SK-N-SH (cell line): ENCODE measurements around the gene C19orf73. TPM values are rescaled to one million over a fixed set of nuclear protein-coding genes. Genes with fewer than 3 reads are reported as not detected.
A peak's percentile ranks its signal among the peaks of the same experiment; 100 is the strongest.

Source experiments
- CTCF ChIA-PET: fragments of 300-600, 350-600 bp; formaldehyde crosslinking; extraction: SDS; loops from one replicate; lab custom pipeline; 2021; lab: Yijun Ruan, JAX
- POLR2A ChIA-PET: fragments of 350-600 bp; sonication (Branson Sonifier 250); formaldehyde crosslinking; extraction: SDS; loops from one replicate; lab custom pipeline; 2020; ENCODE audit warnings: antibody characterized with exemption, inconsistent platforms; lab: Yijun Ruan, JAX
- DNase-seq: peaks from one replicate; pipeline ENCODE4 v3.0.0; 2012
- H2AFZ ChIP-seq: fragments of 200-600 bp; sonication (generic); 2 replicates; pipeline ENCODE4 v1.8.1; 2016; ENCODE audit warnings: antibody characterized with exemption, mild to moderate bottlenecking, low read depth
- H3F3A ChIP-seq: fragments of 200-600 bp; sonication (generic); replicated peaks from 2 replicates; pipeline ENCODE3; 2016; ENCODE audit warnings: antibody characterized with exemption, mild to moderate bottlenecking; ENCODE audit not compliant: insufficient read depth
- H3K27ac ChIP-seq, 2 experiments: fragments of 200-500 bp in 1 of 2; fragments of 200-600 bp in 1 of 2; sonication (Bioruptor generic) in 1 of 2; sonication (generic), shearing (Covaris generic) in 1 of 2; 2 replicates each; pipeline versions ENCODE4 v1.5.1 to v1.6.1; 2014 to 2016; ENCODE audit warnings: low read depth in 2 of 2, inconsistent platforms in 1 of 2, low read length in 1 of 2, mild to moderate bottlenecking in 1 of 2, mixed read lengths in 1 of 2
- H3K27me3 ChIP-seq: fragments of 200-600 bp; sonication (generic), shearing (Covaris generic); 2 replicates; pipeline ENCODE4 v1.6.1; 2016; ENCODE audit warnings: mixed run types; ENCODE audit not compliant: insufficient read depth
- H3K36me3 ChIP-seq, 2 experiments: fragments of 200-500 bp in 1 of 2; fragments of 200-600 bp in 1 of 2; sonication (Bioruptor generic) in 1 of 2; sonication (generic) in 1 of 2; replicated peaks in 1 of 2; 2 replicates each; pipeline versions ENCODE3 to v1.5.1; 2014 to 2016; ENCODE audit warnings: low read length in 1 of 2, mild to moderate bottlenecking in 1 of 2; ENCODE audit not compliant: insufficient read depth in 2 of 2, control insufficient read depth in 1 of 2
- H3K4me1 ChIP-seq, 2 experiments: fragments of 200-500 bp in 1 of 2; fragments of 200-600 bp in 1 of 2; sonication (Bioruptor generic) in 1 of 2; sonication (generic), shearing (Covaris generic) in 1 of 2; 2 replicates each; pipeline versions ENCODE4 v1.5.1 to v1.6.1; 2014 to 2016; ENCODE audit warnings: low read depth in 1 of 2, low read length in 1 of 2, mixed run types in 1 of 2; ENCODE audit not compliant: insufficient read depth in 2 of 2, control insufficient read depth in 1 of 2
- H3K4me2 ChIP-seq: fragments of 200-600 bp; sonication (generic), shearing (Covaris generic); 2 replicates; pipeline ENCODE4 v1.6.1; 2017; ENCODE audit warnings: mixed run types
- H3K4me3 ChIP-seq, 2 experiments: fragments of 200-500 bp in 1 of 2; fragments of 200-600 bp in 1 of 2; sonication (Bioruptor generic) in 1 of 2; sonication (generic), shearing (Covaris generic) in 1 of 2; 2 replicates each; pipeline versions ENCODE4 v1.5.1 to v1.8.1; 2014 to 2016; ENCODE audit warnings: low read depth in 2 of 2, inconsistent platforms in 1 of 2, low read length in 1 of 2, mild to moderate bottlenecking in 1 of 2, mixed read lengths in 1 of 2, moderate library complexity in 1 of 2
- H3K79me2 ChIP-seq: fragments of 200-600 bp; sonication (generic); 2 replicates; pipeline ENCODE4 v1.8.1; 2017; ENCODE audit warnings: mild to moderate bottlenecking; ENCODE audit not compliant: insufficient read depth
- H3K9ac ChIP-seq: fragments of 200-600 bp; sonication (generic); 2 replicates; pipeline ENCODE4 v1.6.1; 2017; ENCODE audit warnings: mixed run types
- H3K9me2 ChIP-seq: fragments of 200-600 bp; sonication (generic); 2 replicates; pipeline ENCODE4 v1.6.1; 2017; ENCODE audit warnings: mixed run types
- H3K9me3 ChIP-seq: fragments of 200-600 bp; sonication (generic); 2 replicates; pipeline ENCODE4 v1.6.1; 2017; ENCODE audit warnings: mixed run types, mild to moderate bottlenecking, moderate library complexity
- H4K20me1 ChIP-seq: fragments of 200-600 bp; sonication (generic); 2 replicates; pipeline ENCODE4 v1.6.1; 2017; ENCODE audit warnings: mild to moderate bottlenecking, mixed run types; ENCODE audit not compliant: insufficient read depth
- ELF1 ChIP-seq: IDR thresholded peaks from 2 replicates; pipeline ENCODE4 v1.4.0; 2012
- FOXJ3 ChIP-seq: sonication (generic); formaldehyde crosslinking; IDR thresholded peaks from 2 replicates; pipeline ENCODE4 v1.5.1; 2020; ENCODE audit warnings: mild to moderate bottlenecking, missing genetic modification reagents
- FOXM1 ChIP-seq: IDR thresholded peaks from 2 replicates; pipeline ENCODE4 v1.4.0; 2012; ENCODE audit warnings: low read depth, mild to moderate bottlenecking
- JUND ChIP-seq: IDR thresholded peaks from 2 replicates; pipeline ENCODE4 v1.4.0; 2012
- NFIC ChIP-seq: IDR thresholded peaks from 2 replicates; pipeline ENCODE4 v1.4.0; 2012; ENCODE audit warnings: borderline replicate concordance
- NRF1 ChIP-seq: IDR thresholded peaks from 2 replicates; pipeline ENCODE4 v1.6.1; 2012; ENCODE audit warnings: low read depth, mild to moderate bottlenecking, low read length
- RAD21 ChIP-seq: IDR thresholded peaks from 2 replicates; pipeline ENCODE4 v1.6.1; 2012; ENCODE audit warnings: mild to moderate bottlenecking, low read length
- RCOR1 ChIP-seq: fragments of 150-350 bp; IDR thresholded peaks from 2 replicates; pipeline ENCODE4 v1.6.1; 2017; ENCODE audit warnings: antibody characterized with exemption, low read length
- RFX5 ChIP-seq: IDR thresholded peaks from 2 replicates; pipeline ENCODE4 v1.6.1; 2012; ENCODE audit warnings: mild to moderate bottlenecking, improper control_type of control experiment, low read length
- SMC3 ChIP-seq: IDR thresholded peaks from 2 replicates; pipeline ENCODE4 v1.6.1; 2012; ENCODE audit warnings: low read depth, low read length, improper control_type of control experiment
- TAF1 ChIP-seq: IDR thresholded peaks from 2 replicates; pipeline ENCODE4 v1.6.1; 2012; ENCODE audit warnings: low read depth, mild to moderate bottlenecking, low read length, moderate library complexity, borderline replicate concordance
- TCF12 ChIP-seq: IDR thresholded peaks from 2 replicates; pipeline ENCODE4 v1.4.0; 2012
- USF1 ChIP-seq: IDR thresholded peaks from 2 replicates; pipeline ENCODE4 v1.4.0; 2012; ENCODE audit warnings: low read depth, borderline replicate concordance
- YY1 ChIP-seq: IDR thresholded peaks from 2 replicates; pipeline ENCODE4 v1.4.0; 2012; ENCODE audit warnings: low read depth, mild to moderate bottlenecking
- WGBS: methylation state at CpG from one replicate; pipeline ENCODE4 v1.1.6; 2017; ENCODE audit warnings: low lambda C conversion rate; 5-methylcytosine and 5-hydroxymethylcytosine counted together
- polyA plus RNA-seq, 3 experiments: library from polyadenylated mRNA; depleted of rRNA; stranded (reverse); fragments of >200 nt; gene quantifications; 2 replicates each; pipeline ENCODE4 v1.2.3, GENCODE V29; 2012
- TF ChIP-seq, protein P1 (sequence below): IDR thresholded peaks from 2 replicates; pipeline ENCODE4 v1.4.0; 2012; ENCODE audit warnings: low read depth
- TF ChIP-seq, protein P2 (sequence below): fragments of 150-350 bp; IDR thresholded peaks from 2 replicates; pipeline ENCODE4 v1.6.1; 2017; ENCODE audit warnings: antibody characterized with exemption, low read length, low read depth, borderline replicate concordance
- TF ChIP-seq, protein P3 (sequence below): fragments of 200-600 bp; sonication (generic); IDR thresholded peaks from 2 replicates; pipeline ENCODE4 v1.6.1; 2017; ENCODE audit warnings: antibody characterized with exemption, mild to moderate bottlenecking, moderate library complexity

Gene C19orf73
- polyA plus RNA-seq, 1 of the 3 experiments (the other 2 are of a cell fraction), result 3.0 TPM

DNA sequence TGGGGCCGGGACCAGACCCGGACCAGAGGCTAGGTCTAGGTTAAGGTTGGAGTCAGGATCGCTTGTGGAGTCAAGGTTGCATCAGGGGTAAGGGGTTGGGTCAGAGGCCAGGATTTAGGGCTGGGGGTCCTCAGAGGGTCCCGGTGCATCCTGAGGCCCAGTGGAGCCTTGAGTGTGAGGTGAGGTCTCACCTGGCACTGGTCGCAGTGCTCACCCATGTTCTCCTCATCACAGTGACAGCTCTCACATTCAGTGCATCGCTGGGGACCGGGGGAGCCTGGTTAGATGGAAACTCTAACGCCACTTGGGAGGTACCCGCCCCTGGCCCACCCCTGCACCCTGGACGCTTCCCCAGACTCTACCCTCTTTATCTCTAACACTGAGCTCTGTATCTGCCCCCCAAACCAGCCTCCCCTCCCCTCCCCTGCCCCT lies 33.2 kb upstream of the C19orf73 start:
- H3K4me1 ChIP-seq, result peaks cover 0 to 17% of the 10 kb centered on the region in 2 experiments; a peak in 1 of 4 replicates
- WGBS, result 42% methylated on average over 5 of the region's 10 CpGs
- H3K79me2 ChIP-seq, result no peaks in the 10 kb centered on the region
- POLR2A ChIA-PET, result no interaction called here
- no peaks in the 10 kb centered on the region for H4K20me1 ChIP-seq
- TF ChIP-seq NRF1 (no peak), RAD21 (no peak)
- no peaks in the 10 kb centered on the region for H3K9me3 ChIP-seq
- no peaks in the 10 kb centered on the region for H3K27me3 ChIP-seq
- no peak overlapping the region for H3K4me2 ChIP-seq
- CTCF ChIA-PET, result interaction anchor here (0.8 to 11.1 kb wide), 3 partner anchors 45 to 54 kb away, joined by 3 to 87 read pairs (median 6); no protein-coding TSS in a partner anchor
- no peak overlapping the region for H2AFZ ChIP-seq
- no peak overlapping the region for H3K27ac ChIP-seq
- H3K9me2 ChIP-seq, result no peaks in the 10 kb centered on the region
- no peak overlapping the region for H3K9ac ChIP-seq
- H3K4me3 ChIP-seq, result no peak overlapping the region
- peaks cover 12% of the 10 kb centered on the region for H3F3A ChIP-seq
- DNase-seq, result no peak
- no peaks in the 10 kb centered on the region for H3K36me3 ChIP-seq

GRCh38 chr19:49151267-49152118 lies 32.5 kb upstream of the C19orf73 start:
- ChIA-PET POLR2A (interaction anchor here (1.0 to 1.3 kb wide), 3 partner anchors 23 to 57 kb away, joined by 3 read pairs; partner anchors contain the start of gene LIN7B), CTCF (interaction anchor here (0.9 to 11.1 kb wide), 6 partner anchors 16 to 181 kb away, joined by 3 to 87 read pairs (median 4); partner anchors contain the start of gene LIN7B)
- DNase-seq, result peak; percentile 79
- 22% methylated on average over 41 of the region's 45 CpGs for WGBS
- Histone ChIP-seq H3K4me3 (peak overlapping the region in 1 of 2 experiments; percentile 91; a peak in 2 of 4 replicates), H3K9me2 (no peaks in the 10 kb centered on the region), H4K20me1 (no peaks in the 10 kb centered on the region), H3K79me2 (no peaks in the 10 kb centered on the region), H3K4me1 (peaks cover 0 to 15% of the 10 kb centered on the region in 2 experiments; a peak in 1 of 4 replicates), H3K9me3 (no peaks in the 10 kb centered on the region), H2AFZ (peak overlapping the region; percentile 29; the same call in 1 of the 2 replicates), H3K27me3 (no peaks in the 10 kb centered on the region), H3K4me2 (peak overlapping the region; percentile 100), H3K36me3 (no peaks in the 10 kb centered on the region), H3K27ac (no peak overlapping the region; a peak in 1 of 4 replicates), H3F3A (peaks cover 18% of the 10 kb centered on the region), H3K9ac (no peak overlapping the region; the same call in 1 of the 2 replicates)
- TF ChIP-seq RCOR1, result 0 out of 2 replicates have a peak, but pooled peaks have one; percentile 27
- TF ChIP-seq RFX5, result no peak
- peak; percentile 53; the same call in 1 of the 2 replicates for TF ChIP-seq USF1
- TF ChIP-seq, protein P1, sequence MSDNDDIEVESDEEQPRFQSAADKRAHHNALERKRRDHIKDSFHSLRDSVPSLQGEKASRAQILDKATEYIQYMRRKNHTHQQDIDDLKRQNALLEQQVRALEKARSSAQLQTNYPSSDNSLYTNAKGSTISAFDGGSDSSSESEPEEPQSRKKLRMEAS, result peak; percentile 87
- TF ChIP-seq ELF1, result no peak
- no peak for TF ChIP-seq TCF12

GRCh38 chr19:49150944-49151243 lies 32.0 kb upstream of the C19orf73 start:
- H3K9me2 ChIP-seq, result no peaks in the 10 kb centered on the region
- H3K27me3 ChIP-seq, result no peaks in the 10 kb centered on the region
- H3K27ac ChIP-seq, result peak overlapping the region; percentile 68 to 87; a peak in 2 of 4 replicates
- no peaks in the 10 kb centered on the region for H3K79me2 ChIP-seq
- no peak for DNase-seq
- peaks cover 19% of the 10 kb centered on the region for H3F3A ChIP-seq
- H3K4me3 ChIP-seq, result peak overlapping the region; percentile 91 to 96
- no peaks in the 10 kb centered on the region for H4K20me1 ChIP-seq
- H3K4me1 ChIP-seq, result peaks cover 0 to 21% of the 10 kb centered on the region in 2 experiments; a peak in 1 of 4 replicates
- H3K36me3 ChIP-seq, result no peaks in the 10 kb centered on the region
- ChIA-PET CTCF (interaction anchor here (0.9 to 11.1 kb wide), 7 partner anchors 15 to 180 kb away, joined by 3 to 87 read pairs (median 3); partner anchors contain the start of gene LIN7B), POLR2A (interaction anchor here (1.0 to 1.3 kb wide), 5 partner anchors 23 to 57 kb away, joined by 3 to 4 read pairs (median 3); partner anchors contain the start of gene LIN7B)
- H2AFZ ChIP-seq, result peak overlapping the region; percentile 78
- H3K9ac ChIP-seq, result peak overlapping the region; percentile 83
- no peak for TF ChIP-seq TAF1
- TF ChIP-seq SMC3, result no peak
- TF ChIP-seq ELF1, result no peak
- TF ChIP-seq JUND, result no peak
- TF ChIP-seq FOXJ3 (CRISPR knock-in tag), result no peak
- TF ChIP-seq, protein P2, sequence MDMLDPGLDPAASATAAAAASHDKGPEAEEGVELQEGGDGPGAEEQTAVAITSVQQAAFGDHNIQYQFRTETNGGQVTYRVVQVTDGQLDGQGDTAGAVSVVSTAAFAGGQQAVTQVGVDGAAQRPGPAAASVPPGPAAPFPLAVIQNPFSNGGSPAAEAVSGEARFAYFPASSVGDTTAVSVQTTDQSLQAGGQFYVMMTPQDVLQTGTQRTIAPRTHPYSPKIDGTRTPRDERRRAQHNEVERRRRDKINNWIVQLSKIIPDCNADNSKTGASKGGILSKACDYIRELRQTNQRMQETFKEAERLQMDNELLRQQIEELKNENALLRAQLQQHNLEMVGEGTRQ, result no peak
- no peak for TF ChIP-seq NFIC
- no peak for TF ChIP-seq YY1
- TF ChIP-seq FOXM1, result no peak
- TF ChIP-seq, protein P3, sequence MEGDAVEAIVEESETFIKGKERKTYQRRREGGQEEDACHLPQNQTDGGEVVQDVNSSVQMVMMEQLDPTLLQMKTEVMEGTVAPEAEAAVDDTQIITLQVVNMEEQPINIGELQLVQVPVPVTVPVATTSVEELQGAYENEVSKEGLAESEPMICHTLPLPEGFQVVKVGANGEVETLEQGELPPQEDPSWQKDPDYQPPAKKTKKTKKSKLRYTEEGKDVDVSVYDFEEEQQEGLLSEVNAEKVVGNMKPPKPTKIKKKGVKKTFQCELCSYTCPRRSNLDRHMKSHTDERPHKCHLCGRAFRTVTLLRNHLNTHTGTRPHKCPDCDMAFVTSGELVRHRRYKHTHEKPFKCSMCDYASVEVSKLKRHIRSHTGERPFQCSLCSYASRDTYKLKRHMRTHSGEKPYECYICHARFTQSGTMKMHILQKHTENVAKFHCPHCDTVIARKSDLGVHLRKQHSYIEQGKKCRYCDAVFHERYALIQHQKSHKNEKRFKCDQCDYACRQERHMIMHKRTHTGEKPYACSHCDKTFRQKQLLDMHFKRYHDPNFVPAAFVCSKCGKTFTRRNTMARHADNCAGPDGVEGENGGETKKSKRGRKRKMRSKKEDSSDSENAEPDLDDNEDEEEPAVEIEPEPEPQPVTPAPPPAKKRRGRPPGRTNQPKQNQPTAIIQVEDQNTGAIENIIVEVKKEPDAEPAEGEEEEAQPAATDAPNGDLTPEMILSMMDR, result no peak
- H3K9me3 ChIP-seq, result no peaks in the 10 kb centered on the region
- 17% methylated on average over 15 of the region's 16 CpGs for WGBS
- H3K4me2 ChIP-seq, result peak overlapping the region; percentile 100
